ENCODE data around the gene ADGRG7. TPM values are rescaled to one million over a fixed set of nuclear protein-coding genes. Genes with fewer than 3 reads are reported as not detected.

Gene ADGRG7
- polyA plus RNA-seq, 1 donor (not counting 4 experiments of a cell fraction or from before 2014, with no cell fraction given): 0.03 TPM

GRCh38 chr3:100586832-100587231, 22.6 kb upstream of the ADGRG7 start:
- Histone ChIP-seq H3K9me1 (ENCODE audit: control insufficient read depth, extremely low read depth, insufficient read depth, low read length) (no peaks in the 10 kb centered on the region), H3K9me3 (ENCODE audit: control insufficient read depth, low read depth, low read length) (no peaks in the 10 kb centered on the region), H3K27ac (ENCODE audit: control insufficient read depth, insufficient read depth, low read length) (no peak overlapping the region), H3K4me1 (ENCODE audit: control insufficient read depth, extremely low read depth, insufficient read depth, low read length) (no peaks in the 10 kb centered on the region), H2AFZ (ENCODE audit: control insufficient read depth, low read length) (no peak overlapping the region), H3K4me2 (ENCODE audit: control insufficient read depth, extremely low read depth, insufficient read depth, low read depth, low read length) (no peak overlapping the region), H3K79me2 (ENCODE audit: control insufficient read depth, insufficient read depth, low read length) (no peaks in the 10 kb centered on the region), H4K20me1 (ENCODE audit: control insufficient read depth, extremely low read depth, insufficient read depth, low read length) (no peaks in the 10 kb centered on the region), H3K27me3 (ENCODE audit: control insufficient read depth, extremely low read depth, insufficient read depth, low read length) (no peaks in the 10 kb centered on the region), H3K36me3 (ENCODE audit: control insufficient read depth in 2 of 2, extremely low read depth in 1 of 2, insufficient read depth in 2 of 2, low read length in 2 of 2) (no peaks in the 10 kb centered on the region), H3K4me3 (ENCODE audit: control insufficient read depth in 2 of 3, extremely low read depth in 1 of 3, insufficient read depth in 2 of 3, low read depth in 1 of 3, low read length in 3 of 3) (no peak overlapping the region), H3K9ac (ENCODE audit: control insufficient read depth, extremely low read depth, insufficient read depth, low read length) (no peak overlapping the region)
- DNase-seq (ENCODE audit: low read depth, low spot score) (no peak), FAIRE-seq (no peak)
- TF ChIP-seq EZH2 (IDR thresholded peaks at IDR 0.05; ENCODE audit: low read length): no peak
- TF ChIP-seq CTCF (optimal IDR thresholded peaks at IDR 0.05 in 1 of 3, IDR thresholded peaks at IDR 0.05 in 1 of 3, conservative IDR thresholded peaks at IDR 0.05 in 1 of 3; ENCODE audit: extremely low read depth in 1 of 3, insufficient read depth in 2 of 3, low read length in 3 of 3): no peak
- dilution Hi-C loops (cut with MboI; ENCODE audit: extremely low pct_ligation_motif_present, low sequenced_read_pairs): no loop called here

GRCh38 chr3:100588251-100588650, 21.1 kb upstream of the ADGRG7 start:
- H3K9me3 ChIP-seq (ENCODE audit: control insufficient read depth, low read depth, low read length): no peaks in the 10 kb centered on the region
- H3K4me3 ChIP-seq (ENCODE audit: control insufficient read depth in 2 of 3, extremely low read depth in 1 of 3, insufficient read depth in 2 of 3, low read depth in 1 of 3, low read length in 3 of 3): no peak overlapping the region
- no peak overlapping the region for H3K9ac ChIP-seq (ENCODE audit: control insufficient read depth, extremely low read depth, insufficient read depth, low read length)
- H2AFZ ChIP-seq (ENCODE audit: control insufficient read depth, low read length): no peak overlapping the region
- no peak overlapping the region for H3K27ac ChIP-seq (ENCODE audit: control insufficient read depth, insufficient read depth, low read length)
- FAIRE-seq (no peak), DNase-seq (ENCODE audit: low read depth, low spot score) (no peak)
- H3K4me2 ChIP-seq (ENCODE audit: control insufficient read depth, extremely low read depth, insufficient read depth, low read depth, low read length): no peak overlapping the region
- H3K27me3 ChIP-seq (ENCODE audit: control insufficient read depth, extremely low read depth, insufficient read depth, low read length): no peaks in the 10 kb centered on the region
- dilution Hi-C loops (cut with MboI; ENCODE audit: extremely low pct_ligation_motif_present, low sequenced_read_pairs): no loop called here
- no peaks in the 10 kb centered on the region for H3K9me1 ChIP-seq (ENCODE audit: control insufficient read depth, extremely low read depth, insufficient read depth, low read length)
- TF ChIP-seq EZH2 (IDR thresholded peaks at IDR 0.05; ENCODE audit: low read length): no peak
- TF ChIP-seq CTCF (optimal IDR thresholded peaks at IDR 0.05 in 1 of 3, IDR thresholded peaks at IDR 0.05 in 1 of 3, conservative IDR thresholded peaks at IDR 0.05 in 1 of 3; ENCODE audit: extremely low read depth in 1 of 3, insufficient read depth in 2 of 3, low read length in 3 of 3): no peak
- no peaks in the 10 kb centered on the region for H3K4me1 ChIP-seq (ENCODE audit: control insufficient read depth, extremely low read depth, insufficient read depth, low read length)
- no peaks in the 10 kb centered on the region for H4K20me1 ChIP-seq (ENCODE audit: control insufficient read depth, extremely low read depth, insufficient read depth, low read length)
- H3K79me2 ChIP-seq (ENCODE audit: control insufficient read depth, insufficient read depth, low read length): no peaks in the 10 kb centered on the region
- no peaks in the 10 kb centered on the region for H3K36me3 ChIP-seq (ENCODE audit: control insufficient read depth in 2 of 2, extremely low read depth in 1 of 2, insufficient read depth in 2 of 2, low read length in 2 of 2)

Measured in keratinocyte (primary cell).